HCEC 1CT (cell line): Measurements from ENCODE around the gene ARMH4.

Source experiments
- DNase-seq: peaks from one replicate; pipeline ENCODE4 v3.0.0-alpha.2; 2017

The ARMH4 gene

GRCh38 chr14:58026967-58027366, 125.0 kb downstream of the ARMH4 start:
- DNase-seq = no peak

- DNase-seq = no peak
Measured at GRCh38 chr14:58026219-58026618, 125.8 kb downstream of the ARMH4 start.

GRCh38 chr14:58014778-58015177, 137.2 kb downstream of the ARMH4 start:
- DNase-seq = no peak

GRCh38 chr14:58002618-58003017, 149.4 kb downstream of the ARMH4 start:
- no peak for DNase-seq

- DNase-seq = no peak
Measured at GRCh38 chr14:57999979-58000378, 152.0 kb downstream of the ARMH4 start.

GRCh38 chr14:57999471-57999870, 152.5 kb downstream of the ARMH4 start:
- no peak for DNase-seq

- DNase-seq = no peak
Measured at GRCh38 chr14:57998766-57999165, 153.2 kb downstream of the ARMH4 start.

GRCh38 chr14:57991353-57991752, 160.7 kb downstream of the ARMH4 start:
- no peak for DNase-seq

- no peak for DNase-seq
Measured at GRCh38 chr14:57988445-57988844, 163.6 kb downstream of the ARMH4 start.

GRCh38 chr14:57987596-57988300, 164.3 kb downstream of the ARMH4 start:
- DNase-seq = no peak

- DNase-seq = no peak
Measured at GRCh38 chr14:57987051-57987450, 165.0 kb downstream of the ARMH4 start.

- DNase-seq = no peak
Measured at GRCh38 chr14:57982804-57983634, 169.0 kb downstream of the ARMH4 start.

- DNase-seq = no peak
Measured at GRCh38 chr14:57981817-57982560, 170.0 kb downstream of the ARMH4 start.

- no peak for DNase-seq
Measured at GRCh38 chr14:57979376-57980048, 172.5 kb downstream of the ARMH4 start.

- DNase-seq = no peak
Measured at GRCh38 chr14:57976701-57977100, 175.3 kb downstream of the ARMH4 start.

GRCh38 chr14:57974896-57975295, 177.1 kb downstream of the ARMH4 start:
- DNase-seq = no peak

- DNase-seq = no peak
Measured at GRCh38 chr14:57970594-57970993, 181.4 kb downstream of the ARMH4 start.

- DNase-seq = no peak
Measured at GRCh38 chr14:57970175-57970574, 181.8 kb downstream of the ARMH4 start.

GRCh38 chr14:57963071-57963470, 188.9 kb downstream of the ARMH4 start:
- DNase-seq = no peak

- no peak for DNase-seq
Measured at GRCh38 chr14:57962325-57963035, 189.5 kb downstream of the ARMH4 start.

- no peak for DNase-seq
Measured at GRCh38 chr14:57961786-57962060, 190.3 kb downstream of the ARMH4 start.

- DNase-seq = no peak
Measured at GRCh38 chr14:57960946-57961785, 190.8 kb downstream of the ARMH4 start.
